ENCODE data around the gene LMNA.
"Not testable (repeated sequence)": the region's sequence is repeated elsewhere in the genome, so short reads cannot be mapped to it uniquely, and the experiment has no call there.

LMNA gene

GRCh38 chr1:156114101-156114918 is at the start of gene LMNA:
TSS of gene LMNA (plus strand) at chr1:156114711. CDS start at chr1:156114919, 208 bp downstream.
- H3K27me3 ChIP-seq (ENCODE audit: control insufficient read depth, insufficient read depth, low read length): peaks cover 2% of the 10 kb centered on the region
- H3K27ac ChIP-seq (ENCODE audit: low read depth, low read length): peak within 1 kb of the TSS; percentile 100
- H3K4me3 ChIP-seq (ENCODE audit: low read length): peak within 1 kb of the TSS; percentile 100
- peak within 1 kb of the TSS; percentile 99 for H3K9ac ChIP-seq (ENCODE audit: low read length)
- peaks cover 20% of the 10 kb centered on the region for H3K4me1 ChIP-seq (ENCODE audit: control insufficient read depth, insufficient read depth, low read length)
- H3K36me3 ChIP-seq (ENCODE audit: control insufficient read depth, insufficient read depth, low read length): peaks cover 3% of the 10 kb centered on the region

GRCh38 chr1:156065212-156065611 is 49.3 kb upstream of the LMNA start:
- Histone ChIP-seq H3K36me3 (ENCODE audit: control insufficient read depth, insufficient read depth, low read length) (no peaks in the 10 kb centered on the region), H3K4me3 (ENCODE audit: low read length) (no peak overlapping the region), H3K27ac (ENCODE audit: low read depth, low read length) (no peak overlapping the region), H3K4me1 (ENCODE audit: control insufficient read depth, insufficient read depth, low read length) (no peaks in the 10 kb centered on the region), H3K27me3 (ENCODE audit: control insufficient read depth, insufficient read depth, low read length) (no peaks in the 10 kb centered on the region), H3K9ac (ENCODE audit: low read length) (no peak overlapping the region)

- Histone ChIP-seq H3K27me3 (ENCODE audit: control insufficient read depth, insufficient read depth, low read length) (no peaks in the 10 kb centered on the region), H3K4me3 (ENCODE audit: low read length) (no peak overlapping the region), H3K36me3 (ENCODE audit: control insufficient read depth, insufficient read depth, low read length) (no peaks in the 10 kb centered on the region), H3K27ac (ENCODE audit: low read depth, low read length) (no peak overlapping the region), H3K9ac (ENCODE audit: low read length) (no peak overlapping the region), H3K4me1 (ENCODE audit: control insufficient read depth, insufficient read depth, low read length) (no peaks in the 10 kb centered on the region)
Measured at GRCh38 chr1:156065871-156066270, 48.6 kb upstream of the LMNA start.

- Histone ChIP-seq H3K4me1 (ENCODE audit: control insufficient read depth, insufficient read depth, low read length) (no peaks in the 10 kb centered on the region), H3K36me3 (ENCODE audit: control insufficient read depth, insufficient read depth, low read length) (no peaks in the 10 kb centered on the region), H3K27ac (ENCODE audit: low read depth, low read length) (no peak overlapping the region), H3K9ac (ENCODE audit: low read length) (no peak overlapping the region), H3K27me3 (ENCODE audit: control insufficient read depth, insufficient read depth, low read length) (no peaks in the 10 kb centered on the region), H3K4me3 (ENCODE audit: low read length) (no peak overlapping the region)
Measured at GRCh38 chr1:156067262-156067661, 47.2 kb upstream of the LMNA start.

- Histone ChIP-seq H3K9ac (ENCODE audit: low read length) (no peak overlapping the region), H3K27ac (ENCODE audit: low read depth, low read length) (no peak overlapping the region), H3K27me3 (ENCODE audit: control insufficient read depth, insufficient read depth, low read length) (no peaks in the 10 kb centered on the region), H3K36me3 (ENCODE audit: control insufficient read depth, insufficient read depth, low read length) (no peaks in the 10 kb centered on the region), H3K4me3 (ENCODE audit: low read length) (no peak overlapping the region), H3K4me1 (ENCODE audit: control insufficient read depth, insufficient read depth, low read length) (no peaks in the 10 kb centered on the region)
Measured at GRCh38 chr1:156069490-156070455, 44.7 kb upstream of the LMNA start.

GRCh38 chr1:156070548-156070947 is 44.0 kb upstream of the LMNA start:
- Histone ChIP-seq H3K4me1 (ENCODE audit: control insufficient read depth, insufficient read depth, low read length) (peaks cover under 1% of the 10 kb centered on the region), H3K9ac (ENCODE audit: low read length) (no peak overlapping the region), H3K27me3 (ENCODE audit: control insufficient read depth, insufficient read depth, low read length) (no peaks in the 10 kb centered on the region), H3K4me3 (ENCODE audit: low read length) (no peak overlapping the region), H3K36me3 (ENCODE audit: control insufficient read depth, insufficient read depth, low read length) (no peaks in the 10 kb centered on the region), H3K27ac (ENCODE audit: low read depth, low read length) (no peak overlapping the region)

GRCh38 chr1:156071332-156071816 is 43.1 kb upstream of the LMNA start:
- H3K27ac ChIP-seq (ENCODE audit: low read depth, low read length); H3K36me3 ChIP-seq (ENCODE audit: control insufficient read depth, insufficient read depth, low read length); H3K4me1 ChIP-seq (ENCODE audit: control insufficient read depth, insufficient read depth, low read length); H3K9ac ChIP-seq (ENCODE audit: low read length); H3K27me3 ChIP-seq (ENCODE audit: control insufficient read depth, insufficient read depth, low read length); H3K4me3 ChIP-seq (ENCODE audit: low read length): not testable (repeated sequence)

GRCh38 chr1:156072251-156072650 is 42.3 kb upstream of the LMNA start:
- Histone ChIP-seq H3K27ac (ENCODE audit: low read depth, low read length) (no peak overlapping the region), H3K9ac (ENCODE audit: low read length) (no peak overlapping the region), H3K4me1 (ENCODE audit: control insufficient read depth, insufficient read depth, low read length) (peaks cover 6% of the 10 kb centered on the region), H3K27me3 (ENCODE audit: control insufficient read depth, insufficient read depth, low read length) (no peaks in the 10 kb centered on the region), H3K4me3 (ENCODE audit: low read length) (no peak overlapping the region), H3K36me3 (ENCODE audit: control insufficient read depth, insufficient read depth, low read length) (no peaks in the 10 kb centered on the region)

GRCh38 chr1:156073110-156073687 is 41.3 kb upstream of the LMNA start:
- no peak overlapping the region for H3K9ac ChIP-seq (ENCODE audit: low read length)
- peaks cover 6% of the 10 kb centered on the region for H3K4me1 ChIP-seq (ENCODE audit: control insufficient read depth, insufficient read depth, low read length)
- H3K36me3 ChIP-seq (ENCODE audit: control insufficient read depth, insufficient read depth, low read length): no peaks in the 10 kb centered on the region
- no peak overlapping the region for H3K4me3 ChIP-seq (ENCODE audit: low read length)
- no peak overlapping the region for H3K27ac ChIP-seq (ENCODE audit: low read depth, low read length)
- H3K27me3 ChIP-seq (ENCODE audit: control insufficient read depth, insufficient read depth, low read length): no peaks in the 10 kb centered on the region

GRCh38 chr1:156073740-156074139 is 40.8 kb upstream of the LMNA start:
- Histone ChIP-seq H3K27me3 (ENCODE audit: control insufficient read depth, insufficient read depth, low read length) (no peaks in the 10 kb centered on the region), H3K4me3 (ENCODE audit: low read length) (no peak overlapping the region), H3K27ac (ENCODE audit: low read depth, low read length) (no peak overlapping the region), H3K9ac (ENCODE audit: low read length) (no peak overlapping the region), H3K36me3 (ENCODE audit: control insufficient read depth, insufficient read depth, low read length) (no peaks in the 10 kb centered on the region), H3K4me1 (ENCODE audit: control insufficient read depth, insufficient read depth, low read length) (peaks cover 6% of the 10 kb centered on the region)

GRCh38 chr1:156074661-156075060 is 39.9 kb upstream of the LMNA start:
- H3K4me1 ChIP-seq (ENCODE audit: control insufficient read depth, insufficient read depth, low read length): peaks cover 6% of the 10 kb centered on the region

GRCh38 chr1:156075162-156075561 is 39.3 kb upstream of the LMNA start:
- Histone ChIP-seq H3K4me3 (ENCODE audit: low read length) (no peak overlapping the region), H3K27ac (ENCODE audit: low read depth, low read length) (no peak overlapping the region), H3K4me1 (ENCODE audit: control insufficient read depth, insufficient read depth, low read length) (peaks cover 6% of the 10 kb centered on the region), H3K36me3 (ENCODE audit: control insufficient read depth, insufficient read depth, low read length) (no peaks in the 10 kb centered on the region), H3K9ac (ENCODE audit: low read length) (no peak overlapping the region), H3K27me3 (ENCODE audit: control insufficient read depth, insufficient read depth, low read length) (no peaks in the 10 kb centered on the region)

More at GRCh38 chr1:156074661-156075060, 39.9 kb upstream of the LMNA start:
- H3K27me3 ChIP-seq (ENCODE audit: control insufficient read depth, insufficient read depth, low read length): no peaks in the 10 kb centered on the region
- no peak overlapping the region for H3K27ac ChIP-seq (ENCODE audit: low read depth, low read length)
- H3K4me3 ChIP-seq (ENCODE audit: low read length): no peak overlapping the region
- no peaks in the 10 kb centered on the region for H3K36me3 ChIP-seq (ENCODE audit: control insufficient read depth, insufficient read depth, low read length)
- H3K9ac ChIP-seq (ENCODE audit: low read length): no peak overlapping the region

All from rectal smooth muscle tissue (tissue), 1 donor.